ENCODE measurements around the gene TFEC.

Gene TFEC

GRCh38 chr7:115980159-115980558 lies 50.4 kb downstream of the TFEC start:
- DNase-seq: no peak
- H3K9me3 ChIP-seq: no peaks in the 10 kb centered on the region
- no peaks in the 10 kb centered on the region for H3K36me3 ChIP-seq
- no peak for TF ChIP-seq CTCF (IDR thresholded peaks at IDR 0.05; ENCODE audit: low read depth, low read length)
- H3K4me1 ChIP-seq: no peaks in the 10 kb centered on the region
- H3K27me3 ChIP-seq: no peaks in the 10 kb centered on the region
- H3K4me3 ChIP-seq (ENCODE audit: low read depth, low read length): no peak overlapping the region

DNA sequence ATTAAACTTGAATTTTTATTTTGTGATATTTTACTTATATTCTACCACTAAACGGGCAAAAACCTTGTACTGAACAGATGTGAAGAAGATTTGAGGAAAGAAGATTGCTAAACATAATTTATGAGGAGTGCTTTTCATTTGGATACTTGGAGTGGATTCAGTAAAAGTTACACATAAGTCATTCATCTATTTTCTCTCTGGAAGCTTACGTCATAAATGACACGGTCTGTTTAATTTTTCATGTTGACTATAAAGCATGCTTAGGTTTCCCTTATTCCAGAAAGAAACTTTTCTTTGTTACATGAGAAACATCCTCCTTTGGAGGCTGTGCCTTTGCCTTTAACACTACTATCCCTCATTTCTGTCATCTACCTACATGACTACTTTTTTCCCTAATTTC lies 53.9 kb downstream of the TFEC start:
- Histone ChIP-seq H3K4me1 (no peaks in the 10 kb centered on the region), H3K27me3 (no peaks in the 10 kb centered on the region), H3K9me3 (no peaks in the 10 kb centered on the region), H3K4me3 (ENCODE audit: low read depth, low read length) (no peak overlapping the region), H3K36me3 (no peaks in the 10 kb centered on the region)
- no peak for TF ChIP-seq CTCF (IDR thresholded peaks at IDR 0.05; ENCODE audit: low read depth, low read length)
- DNase-seq: no peak

GRCh38 chr7:115975766-115976165 lies 54.8 kb downstream of the TFEC start:
- no peak for TF ChIP-seq CTCF (IDR thresholded peaks at IDR 0.05; ENCODE audit: low read depth, low read length)
- H3K27me3 ChIP-seq: no peaks in the 10 kb centered on the region
- no peak overlapping the region for H3K4me3 ChIP-seq (ENCODE audit: low read depth, low read length)
- H3K4me1 ChIP-seq: no peaks in the 10 kb centered on the region
- no peaks in the 10 kb centered on the region for H3K36me3 ChIP-seq
- DNase-seq: no peak
- H3K9me3 ChIP-seq: no peaks in the 10 kb centered on the region

DNA sequence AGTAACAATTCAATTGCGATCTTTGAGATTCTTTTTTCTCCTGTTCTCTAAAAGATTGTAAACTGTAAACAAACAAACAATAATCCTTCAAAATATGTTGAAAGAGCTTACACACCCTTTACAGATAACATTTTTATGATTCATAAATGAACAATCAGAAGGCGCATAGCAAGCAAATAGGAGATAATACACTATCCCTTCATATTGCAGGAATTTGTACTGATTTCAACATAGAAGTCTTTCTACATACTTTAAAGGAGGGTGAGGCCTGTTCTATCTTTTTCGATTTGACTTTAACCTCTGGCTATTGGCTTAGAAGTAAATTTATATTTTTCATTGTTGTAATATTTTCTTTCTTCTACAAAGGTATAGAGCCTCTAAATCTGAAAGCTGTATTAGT lies 57.2 kb downstream of the TFEC start:
- H3K4me3 ChIP-seq (ENCODE audit: low read depth, low read length): no peak overlapping the region
- no peak for DNase-seq
- no peaks in the 10 kb centered on the region for H3K36me3 ChIP-seq
- H3K9me3 ChIP-seq: no peaks in the 10 kb centered on the region
- no peaks in the 10 kb centered on the region for H3K27me3 ChIP-seq
- H3K4me1 ChIP-seq: no peaks in the 10 kb centered on the region
- TF ChIP-seq CTCF (IDR thresholded peaks at IDR 0.05; ENCODE audit: low read depth, low read length): no peak

DNA sequence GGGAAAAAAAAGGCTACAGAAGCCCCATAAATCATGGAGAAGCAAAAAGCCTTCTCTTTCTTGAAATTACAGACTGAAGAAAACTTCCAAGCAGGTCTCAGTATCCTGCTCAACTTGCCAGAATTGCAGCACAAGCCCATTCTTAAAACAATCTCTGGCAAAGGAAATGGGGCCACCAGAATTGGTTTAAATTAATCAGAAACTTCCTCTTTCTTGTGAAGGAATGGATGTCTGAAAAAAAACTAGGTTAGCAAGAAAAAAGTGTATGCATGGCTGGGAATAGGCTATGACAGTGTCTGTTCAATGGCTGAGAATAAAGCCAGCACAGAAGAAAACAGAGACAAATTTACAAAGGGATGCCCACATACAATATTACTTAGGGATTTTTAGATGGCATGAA lies 59.1 kb downstream of the TFEC start:
- no peaks in the 10 kb centered on the region for H3K9me3 ChIP-seq
- H3K27me3 ChIP-seq: no peaks in the 10 kb centered on the region
- no peaks in the 10 kb centered on the region for H3K36me3 ChIP-seq
- no peaks in the 10 kb centered on the region for H3K4me1 ChIP-seq
- H3K4me3 ChIP-seq (ENCODE audit: low read depth, low read length): no peak overlapping the region
- no peak for TF ChIP-seq CTCF (IDR thresholded peaks at IDR 0.05; ENCODE audit: low read depth, low read length)
- DNase-seq: no peak

DNA sequence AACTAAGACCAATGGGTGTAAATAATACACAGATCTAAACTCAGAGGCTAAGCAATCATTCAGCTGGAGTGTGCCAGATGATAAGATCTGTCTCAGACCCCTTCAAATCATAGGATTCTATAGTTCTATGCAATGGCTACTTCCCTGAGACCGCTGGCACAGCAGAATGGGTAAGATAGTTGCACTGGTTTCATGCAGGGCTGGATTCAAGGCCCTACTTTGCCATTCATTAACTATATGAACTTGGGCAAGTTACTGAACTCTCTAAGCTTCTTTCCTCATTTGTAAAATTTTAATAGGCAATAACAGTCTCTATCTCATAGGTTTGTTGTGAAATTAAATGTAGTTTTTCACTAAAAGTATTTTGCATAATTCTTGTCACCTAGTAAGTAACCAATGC lies 62.0 kb downstream of the TFEC start:
- no peak for DNase-seq
- Histone ChIP-seq H3K27me3 (no peaks in the 10 kb centered on the region), H3K4me3 (ENCODE audit: low read depth, low read length) (no peak overlapping the region), H3K36me3 (no peaks in the 10 kb centered on the region), H3K4me1 (no peaks in the 10 kb centered on the region), H3K9me3 (no peaks in the 10 kb centered on the region)
- no peak for TF ChIP-seq CTCF (IDR thresholded peaks at IDR 0.05; ENCODE audit: low read depth, low read length)

Data from BE2C (cell line).